HG03064 (cell line): ENCODE results near the gene PLEKHF1.
A peak's percentile ranks its signal among the peaks of the same experiment; 100 is the strongest.

Experiments
- ATAC-seq: cut with Tn5 transposase; IDR thresholded peaks from one replicate; pipeline ENCODE4 v1.9.1; 2021; ENCODE audit warnings: low read depth; ENCODE audit not compliant: unreplicated experiment

The PLEKHF1 gene

GRCh38 chr19:29676586-29676985 lies 11.3 kb downstream of the PLEKHF1 start:
- no peak for ATAC-seq

DNA sequence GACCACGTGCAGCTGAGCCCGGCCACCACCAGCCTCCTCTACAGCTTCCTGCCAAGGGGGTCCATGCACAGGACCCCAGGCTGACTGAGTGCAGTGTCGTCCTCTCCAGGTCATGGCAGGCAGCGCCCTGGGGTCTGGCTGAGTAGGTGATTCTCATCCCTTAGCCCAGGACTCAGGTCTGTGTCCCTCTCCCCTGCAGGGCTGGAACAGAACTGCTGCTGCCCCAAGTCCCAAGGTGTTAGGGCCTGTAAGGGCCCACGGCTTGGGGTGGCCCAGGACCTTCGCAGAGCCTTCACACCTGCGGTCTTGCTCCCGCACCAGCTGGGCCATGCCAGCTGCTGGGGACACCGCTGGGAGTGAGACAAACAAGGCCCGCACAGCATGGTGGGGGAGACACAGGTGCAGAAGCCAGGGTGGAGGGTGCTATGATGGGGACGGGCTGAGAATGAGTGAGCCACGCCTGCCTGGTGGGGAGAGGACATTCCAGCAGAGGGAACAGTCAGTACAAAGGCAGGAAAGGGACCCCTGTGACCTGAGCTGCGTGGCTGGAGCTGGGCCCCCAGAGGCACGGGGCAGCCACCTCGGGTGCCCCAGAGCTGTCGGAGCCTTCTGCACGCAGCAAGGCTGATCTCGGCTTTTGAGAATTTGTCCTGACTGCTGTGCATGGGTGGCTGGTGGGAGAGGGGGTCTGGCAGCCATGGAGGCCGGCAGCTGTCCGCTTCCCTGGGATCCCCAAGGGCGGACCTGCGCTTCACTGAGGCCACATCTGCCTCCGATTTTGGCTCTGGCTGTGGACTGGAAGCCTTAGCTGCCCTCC lies 11.9 kb downstream of the PLEKHF1 start:
- ATAC-seq = no peak

DNA sequence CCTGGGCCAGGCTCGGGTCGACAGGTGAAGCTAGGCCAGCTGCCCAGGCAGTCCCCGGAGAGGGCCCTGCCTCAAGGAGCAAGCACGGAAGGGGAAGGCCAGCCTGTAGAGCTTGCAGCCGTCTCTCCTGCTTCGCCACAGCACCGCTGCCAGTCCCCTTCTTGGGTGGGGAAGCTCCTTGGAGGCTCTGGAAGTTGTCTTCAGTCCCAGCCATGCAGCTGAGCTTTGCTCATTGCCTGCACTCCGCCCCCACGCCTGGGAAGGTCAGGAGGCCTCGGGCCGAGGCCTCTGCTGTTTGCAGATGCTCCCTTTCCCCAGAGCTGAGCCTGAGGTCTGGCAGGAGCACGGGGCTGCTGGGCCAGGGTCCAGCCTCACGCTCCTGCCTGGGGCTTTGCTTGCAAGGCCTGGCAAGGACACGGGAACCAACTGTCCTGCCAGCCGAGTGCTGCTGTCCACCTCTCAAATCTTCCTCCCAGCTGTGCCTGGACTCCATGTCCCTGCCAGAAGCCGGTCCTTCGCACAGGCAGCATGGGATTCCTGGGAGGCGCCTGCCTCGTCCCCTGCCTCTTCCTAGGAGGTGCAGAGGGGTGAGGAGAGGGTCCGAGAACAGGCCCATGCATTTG lies 13.3 kb downstream of the PLEKHF1 start:
- no peak for ATAC-seq

- ATAC-seq = no peak
Observed at GRCh38 chr19:29679598-29680210, 14.4 kb downstream of the PLEKHF1 start.

- ATAC-seq = peak; percentile 77
Observed at GRCh38 chr19:29680447-29680846, 15.2 kb downstream of the PLEKHF1 start.

GRCh38 chr19:29680937-29681336 lies 15.7 kb downstream of the PLEKHF1 start:
- no peak for ATAC-seq

GRCh38 chr19:29681422-29682235 lies 16.4 kb downstream of the PLEKHF1 start:
- no peak for ATAC-seq

- no peak for ATAC-seq
Observed at GRCh38 chr19:29682236-29682895, 17.1 kb downstream of the PLEKHF1 start.

DNA sequence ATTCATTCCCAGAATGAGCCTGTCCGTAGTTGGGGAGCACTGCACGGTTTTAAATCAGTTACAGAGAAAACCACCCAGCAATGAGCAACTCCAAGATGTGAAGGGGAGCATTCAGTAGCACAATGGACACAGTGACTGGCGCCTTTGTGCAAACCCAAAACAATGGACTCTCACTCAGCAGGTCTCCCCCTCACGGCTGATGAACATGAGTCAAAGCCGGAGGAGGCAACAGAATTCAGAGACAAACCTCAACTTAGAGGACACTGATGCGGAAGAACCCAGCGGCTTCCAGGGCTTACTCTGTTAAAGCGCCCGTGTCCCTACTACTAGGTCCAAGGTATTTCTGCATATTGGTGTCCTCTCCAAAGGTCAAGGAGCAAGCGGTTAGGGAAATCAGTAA lies 17.7 kb downstream of the PLEKHF1 start:
- ATAC-seq = no peak

DNA sequence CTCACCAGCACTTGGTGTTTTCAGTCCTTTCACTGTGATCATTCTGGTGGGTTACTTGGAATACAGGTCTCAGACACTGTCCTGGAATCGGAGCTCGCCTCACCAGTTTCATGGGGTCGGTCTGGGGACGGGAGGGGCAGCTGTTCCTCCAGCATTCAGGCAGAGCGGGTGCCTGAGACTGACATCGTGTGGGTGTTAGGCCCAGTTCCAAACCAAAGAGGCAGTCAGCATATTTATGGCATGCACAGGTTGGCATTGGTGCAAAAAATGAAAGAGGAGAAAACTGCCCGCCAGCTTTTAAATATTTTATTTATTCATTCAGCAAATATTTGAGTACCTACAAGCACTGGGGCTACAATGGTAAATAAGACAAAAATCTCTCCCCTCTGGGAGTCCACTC lies 20.1 kb downstream of the PLEKHF1 start:
- ATAC-seq = no peak

- ATAC-seq = no peak
Observed at GRCh38 chr19:29686285-29686805, 21.1 kb downstream of the PLEKHF1 start.

DNA sequence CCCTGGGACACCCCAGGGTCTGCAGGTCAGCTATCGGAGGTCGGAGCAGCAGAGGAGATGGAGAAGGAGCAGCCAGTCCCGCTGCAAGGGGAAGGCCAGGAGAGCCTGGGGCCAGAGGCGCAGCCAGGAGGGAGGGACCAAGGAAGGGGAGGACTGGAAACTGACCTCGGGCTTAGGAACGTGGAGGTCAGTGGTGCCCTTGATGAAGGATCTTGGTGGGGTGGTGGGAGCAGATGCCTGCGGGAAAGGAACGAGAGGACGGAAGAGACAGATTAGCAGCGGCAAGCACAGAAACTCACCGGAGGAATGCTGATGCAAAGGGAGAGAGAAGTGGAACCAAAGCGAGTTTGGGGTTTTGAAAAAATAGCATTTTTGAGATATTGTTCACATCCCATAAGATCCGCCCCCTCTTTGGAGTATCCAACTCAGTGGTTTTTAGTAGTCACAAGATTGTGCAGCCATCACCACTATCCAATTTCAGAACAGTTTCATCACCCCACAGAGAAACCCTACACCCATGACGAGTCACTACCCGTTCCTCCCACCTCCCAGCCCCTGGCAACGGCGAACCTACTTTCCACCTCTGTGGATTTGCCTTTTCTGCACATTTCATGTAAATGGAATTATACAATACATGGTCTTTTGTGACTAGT lies 22.1 kb downstream of the PLEKHF1 start:
- no peak for ATAC-seq

DNA sequence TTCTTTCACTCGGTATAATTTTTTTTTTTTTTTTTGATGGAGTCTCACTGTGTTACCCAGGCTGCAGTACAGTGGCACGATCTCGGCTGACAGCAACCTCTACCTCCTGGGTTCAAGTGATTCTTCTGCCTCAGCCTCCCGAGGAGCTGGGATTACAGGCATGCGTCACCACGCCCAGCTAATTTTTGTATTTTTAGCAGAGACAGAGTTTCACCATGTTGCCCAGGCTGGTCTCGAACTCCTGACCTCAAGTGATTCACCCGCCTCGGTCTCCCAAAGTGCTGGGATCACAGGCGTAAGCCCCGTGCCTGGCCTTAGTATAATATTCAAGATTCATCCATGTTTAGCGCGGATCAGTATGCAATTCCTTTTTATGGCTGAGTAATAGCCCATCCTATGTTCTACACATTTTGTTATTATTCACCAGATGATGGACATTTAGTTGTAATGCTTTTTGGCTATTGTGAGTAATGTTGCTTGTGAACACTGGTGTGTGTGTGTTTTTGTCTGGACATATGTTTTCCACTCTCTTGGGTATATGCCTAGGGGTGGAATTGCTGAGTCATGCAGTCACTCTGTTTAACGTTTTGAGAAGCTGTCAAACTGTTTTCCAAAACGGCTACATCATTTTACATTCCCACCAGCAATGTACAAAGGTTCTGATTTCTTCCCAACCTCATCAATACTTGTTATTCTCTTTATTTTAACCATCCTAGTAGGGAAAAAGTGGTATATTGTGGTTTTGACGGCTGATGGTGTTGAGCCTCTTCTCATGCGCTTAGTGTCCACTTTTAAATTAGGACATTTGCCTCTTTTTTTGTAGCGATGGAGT lies 22.9 kb downstream of the PLEKHF1 start:
- ATAC-seq = no peak

GRCh38 chr19:29690842-29691241 lies 25.6 kb downstream of the PLEKHF1 start:
- no peak for ATAC-seq

DNA sequence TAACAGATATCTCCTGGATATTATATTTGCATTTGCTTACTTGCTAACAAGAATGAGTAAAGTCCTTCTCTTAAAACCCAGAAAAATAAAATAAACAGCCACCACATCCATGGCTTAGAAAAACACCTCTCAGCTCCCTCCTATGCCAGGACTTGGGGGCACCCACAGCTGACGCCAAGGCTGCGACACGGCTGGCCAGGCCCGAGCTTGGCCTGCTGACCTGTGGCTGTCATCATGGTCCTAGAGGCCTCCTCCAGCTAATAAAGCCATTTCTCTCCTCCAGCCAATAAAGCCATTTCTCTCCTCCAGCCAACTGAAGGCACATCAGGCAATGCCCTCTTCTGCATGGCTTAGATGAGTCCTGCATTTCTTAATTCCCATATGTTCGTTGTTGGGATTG lies 28.9 kb downstream of the PLEKHF1 start:
- ATAC-seq = no peak

GRCh38 chr19:29694669-29695627 lies 29.7 kb downstream of the PLEKHF1 start:
- no peak for ATAC-seq

DNA sequence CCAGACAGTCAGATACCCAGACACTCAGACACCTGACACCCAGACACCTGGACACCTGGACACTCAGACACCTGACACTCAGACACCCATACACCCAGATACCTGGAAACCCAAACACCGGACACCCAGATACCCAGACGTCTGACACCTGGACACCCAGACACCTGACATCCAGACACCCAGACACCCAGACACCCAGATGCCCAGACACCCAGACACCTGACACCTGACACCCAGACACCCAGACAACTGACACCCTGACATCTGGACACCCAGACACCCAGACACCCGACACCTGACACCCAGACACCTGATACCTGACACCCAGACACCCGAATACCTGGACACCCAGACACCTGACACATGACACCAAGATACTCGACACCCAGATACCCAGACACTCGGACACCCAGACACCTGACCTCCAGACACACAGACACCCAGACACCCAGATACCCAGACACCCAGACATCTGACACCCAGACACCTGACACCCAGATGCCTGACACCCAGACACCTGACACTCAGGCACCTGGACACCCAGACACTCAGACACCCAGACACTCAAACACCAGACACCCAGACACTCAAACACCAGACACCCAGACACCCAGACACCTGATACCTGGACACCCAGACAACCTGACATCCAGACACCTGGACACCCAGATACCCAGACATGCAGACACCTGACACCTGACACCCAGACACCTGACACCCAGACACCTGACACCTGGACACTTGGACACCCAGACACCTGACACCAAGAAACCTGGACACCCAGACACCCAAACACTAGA lies 30.7 kb downstream of the PLEKHF1 start:
- no peak for ATAC-seq
